ENCODE measurements around the gene PHTF1. TPM values are rescaled to one million over a fixed set of nuclear protein-coding genes. Genes with fewer than 3 reads are reported as not detected.
"Not testable (repeated sequence)": the region's sequence is repeated elsewhere in the genome, so short reads cannot be mapped to it uniquely, and the experiment has no call there.

Gene PHTF1
- total RNA-seq, 1 experiment from 2014 or later = 27.3 TPM

- H3K4me2 ChIP-seq (ENCODE audit: low read length) = peak overlapping the region; percentile 20; the same call in 1 of the 2 replicates
- no peak for TF ChIP-seq CTCF (conservative IDR thresholded peaks at IDR 0.05; ENCODE audit: low read depth, low read length)
- TF ChIP-seq EZH2 (IDR thresholded peaks at IDR 0.05; ENCODE audit: low read length, unreplicated experiment) = no peak
- TF ChIP-seq EZH2phosphoT487 (IDR thresholded peaks at IDR 0.05; ENCODE audit: borderline replicate concordance, low read length) = no peak
- peaks cover 33% of the 10 kb centered on the region for H3K79me2 ChIP-seq (ENCODE audit: low read length)
- no peak for ATAC-seq
- H3K27me3 ChIP-seq (ENCODE audit: low read length) = no peaks in the 10 kb centered on the region
- H3K9ac ChIP-seq (ENCODE audit: low read length) = no peak overlapping the region
- no peaks in the 10 kb centered on the region for H4K20me1 ChIP-seq (ENCODE audit: low read length)
- DNase-seq = no peak
- H3F3A ChIP-seq (ENCODE audit: low read length, unreplicated experiment) = no peaks in the 10 kb centered on the region
- H3K36me3 ChIP-seq (ENCODE audit: low read depth, low read length) = peaks cover 5% of the 10 kb centered on the region; the same call in 1 of the 2 replicates
- H3K4me3 ChIP-seq (ENCODE audit: low read length) = no peak overlapping the region
- no peak overlapping the region for H2AFZ ChIP-seq (ENCODE audit: low read length)
- H3K27ac ChIP-seq (ENCODE audit: low read length) = no peak overlapping the region
- peaks cover 5% of the 10 kb centered on the region; the same call in 1 of the 2 replicates for H3K4me1 ChIP-seq (ENCODE audit: insufficient read depth, low read length)
- BruUV-seq (replicated peaks) = no TSS peak
- ChIA-PET CTCF (no interaction called here), POLR2A (ENCODE audit: unreplicated experiment) (no interaction called here)
- no peaks in the 10 kb centered on the region for H3K9me3 ChIP-seq (ENCODE audit: low read length)
- H3K9me2 ChIP-seq (replicated peaks; ENCODE audit: low read length) = no peaks in the 10 kb centered on the region
- intact Hi-C loops (cut with micrococcal nuclease) = loop anchor here (5.0 kb wide), 1 partner anchor 146 kb away; the partner anchor contains the start of gene AP4B1
These were observed 2.8 kb downstream of the PHTF1 start for GRCh38 chr1:113756461-113756860.

- H3K27ac ChIP-seq (ENCODE audit: low read length); DNase-seq; H3K4me2 ChIP-seq (ENCODE audit: low read length); ATAC-seq; H2AFZ ChIP-seq (ENCODE audit: low read length); H3K4me3 ChIP-seq (ENCODE audit: low read length); intact Hi-C loops (cut with micrococcal nuclease); H3K9me2 ChIP-seq (replicated peaks; ENCODE audit: low read length); H3K27me3 ChIP-seq (ENCODE audit: low read length); BruUV-seq (replicated peaks); H3K4me1 ChIP-seq (ENCODE audit: insufficient read depth, low read length); H4K20me1 ChIP-seq (ENCODE audit: low read length); POLR2A ChIA-PET (ENCODE audit: unreplicated experiment); CTCF ChIA-PET; H3K9ac ChIP-seq (ENCODE audit: low read length); H3F3A ChIP-seq (ENCODE audit: low read length, unreplicated experiment); H3K9me3 ChIP-seq (ENCODE audit: low read length): not testable (repeated sequence)
- H3K79me2 ChIP-seq (ENCODE audit: low read length) = peaks cover 28% of the 10 kb centered on the region
- H3K36me3 ChIP-seq (ENCODE audit: low read depth, low read length) = peaks cover 12% of the 10 kb centered on the region; the same call in 1 of the 2 replicates
These were observed 6.0 kb downstream of the PHTF1 start for GRCh38 chr1:113753333-113753732.

- no peaks in the 10 kb centered on the region for H3F3A ChIP-seq (ENCODE audit: low read length, unreplicated experiment)
- ChIA-PET CTCF (no interaction called here), POLR2A (ENCODE audit: unreplicated experiment) (no interaction called here)
- no peak for DNase-seq
- no peak overlapping the region for H2AFZ ChIP-seq (ENCODE audit: low read length)
- H3K4me3 ChIP-seq (ENCODE audit: low read length) = no peak overlapping the region
- TF ChIP-seq EZH2 (IDR thresholded peaks at IDR 0.05; ENCODE audit: low read length, unreplicated experiment) = no peak
- no peak for TF ChIP-seq CTCF (conservative IDR thresholded peaks at IDR 0.05; ENCODE audit: low read depth, low read length)
- TF ChIP-seq EZH2phosphoT487 (IDR thresholded peaks at IDR 0.05; ENCODE audit: borderline replicate concordance, low read length) = no peak
- no TSS peak for BruUV-seq (replicated peaks)
- no peaks in the 10 kb centered on the region for H4K20me1 ChIP-seq (ENCODE audit: low read length)
- H3K27ac ChIP-seq (ENCODE audit: low read length) = no peak overlapping the region
- intact Hi-C loops (cut with micrococcal nuclease) = no loop called here
- H3K27me3 ChIP-seq (ENCODE audit: low read length) = no peaks in the 10 kb centered on the region
- no peaks in the 10 kb centered on the region for H3K4me1 ChIP-seq (ENCODE audit: insufficient read depth, low read length)
- H3K36me3 ChIP-seq (ENCODE audit: low read depth, low read length) = peaks cover 12% of the 10 kb centered on the region; the same call in 1 of the 2 replicates
- H3K9me2 ChIP-seq (replicated peaks; ENCODE audit: low read length) = no peaks in the 10 kb centered on the region
- ATAC-seq = no peak
- H3K4me2 ChIP-seq (ENCODE audit: low read length) = no peak overlapping the region
- H3K9ac ChIP-seq (ENCODE audit: low read length) = no peak overlapping the region
- H3K9me3 ChIP-seq (ENCODE audit: low read length) = no peaks in the 10 kb centered on the region
- peaks cover 12% of the 10 kb centered on the region for H3K79me2 ChIP-seq (ENCODE audit: low read length)
These were observed 7.8 kb downstream of the PHTF1 start for GRCh38 chr1:113751516-113751915.

Measured in PC-3 (cell line).